ENCODE results near the gene SHMT1.
"Not testable (repeated sequence)": the region's sequence is repeated elsewhere in the genome, so short reads cannot be mapped to it uniquely, and the experiment has no call there.

SHMT1 gene

GRCh38 chr17:18378614-18379013 lies 15.3 kb upstream of the SHMT1 start:
- Histone ChIP-seq H3K27me3 (ENCODE audit: control insufficient read depth in 5 of 5, insufficient read depth in 4 of 5, low read length in 5 of 5) (peaks cover 0 to 13% (median 4%) of the 10 kb centered on the region in 5 donors), H3K4me1 (ENCODE audit: control insufficient read depth in 5 of 5, insufficient read depth in 5 of 5, low read length in 5 of 5) (peaks cover 2 to 20% (median 12%) of the 10 kb centered on the region in 5 donors)
- H3K27ac ChIP-seq (ENCODE audit: low read depth, low read length); H3K9me3 ChIP-seq (ENCODE audit: control insufficient read depth in 5 of 5, low read length in 5 of 5); H3K9ac ChIP-seq (ENCODE audit: low read length in 5 of 5); H3K36me3 ChIP-seq (ENCODE audit: control insufficient read depth in 5 of 5, insufficient read depth in 5 of 5, low read length in 5 of 5); H3K4me3 ChIP-seq (ENCODE audit: low read depth in 1 of 5, low read length in 5 of 5): not testable (repeated sequence)

- peaks cover 0 to 6% (median 5%) of the 10 kb centered on the region in 5 donors for H3K9me3 ChIP-seq (ENCODE audit: control insufficient read depth in 5 of 5, low read length in 5 of 5)
- no peak overlapping the region for H3K4me3 ChIP-seq (ENCODE audit: low read depth in 1 of 5, low read length in 5 of 5)
- H3K4me1 ChIP-seq (ENCODE audit: control insufficient read depth in 5 of 5, insufficient read depth in 5 of 5, low read length in 5 of 5), result peaks cover 2 to 20% (median 12%) of the 10 kb centered on the region in 5 donors
- no peaks in the 10 kb centered on the region for H3K36me3 ChIP-seq (ENCODE audit: control insufficient read depth in 5 of 5, insufficient read depth in 5 of 5, low read length in 5 of 5)
- H3K27ac ChIP-seq (ENCODE audit: low read depth, low read length), result peak overlapping the region; percentile 70
- peaks cover 0 to 13% (median 4%) of the 10 kb centered on the region in 5 donors for H3K27me3 ChIP-seq (ENCODE audit: control insufficient read depth in 5 of 5, insufficient read depth in 4 of 5, low read length in 5 of 5)
- peak overlapping the region in 1 of 5 donors; percentile 35 for H3K9ac ChIP-seq (ENCODE audit: low read length in 5 of 5)
These were observed 14.8 kb upstream of the SHMT1 start for GRCh38 chr17:18378205-18378505.

- Histone ChIP-seq H3K9ac (ENCODE audit: low read length in 5 of 5) (peak within 1 kb of the TSS in 2 of 5 donors; percentile 35 to 46), H3K4me3 (ENCODE audit: low read depth in 1 of 5, low read length in 5 of 5) (no peak within 1 kb of the TSS), H3K27me3 (ENCODE audit: control insufficient read depth in 5 of 5, insufficient read depth in 4 of 5, low read length in 5 of 5) (peaks cover 0 to 13% (median 2%) of the 10 kb centered on the region in 5 donors), H3K36me3 (ENCODE audit: control insufficient read depth in 5 of 5, insufficient read depth in 5 of 5, low read length in 5 of 5) (no peaks in the 10 kb centered on the region), H3K27ac (ENCODE audit: low read depth, low read length) (peak within 1 kb of the TSS; percentile 70), H3K9me3 (ENCODE audit: control insufficient read depth in 5 of 5, low read length in 5 of 5) (peaks cover 0 to 6% (median 5%) of the 10 kb centered on the region in 5 donors), H3K4me1 (ENCODE audit: control insufficient read depth in 5 of 5, insufficient read depth in 5 of 5, low read length in 5 of 5) (peaks cover 2 to 16% (median 12%) of the 10 kb centered on the region in 5 donors)
These were observed 14.3 kb upstream of the SHMT1 start, which contains the start of gene EVPLL for GRCh38 chr17:18377437-18378204. Gene EVPLL, plus strand, starts transcription at chr17:18377778. Its CDS starts 3,160 bp downstream, at chr17:18380938.

- H3K4me1 ChIP-seq (ENCODE audit: control insufficient read depth in 5 of 5, insufficient read depth in 5 of 5, low read length in 5 of 5), result peaks cover 2 to 16% (median 12%) of the 10 kb centered on the region in 5 donors
- no peak overlapping the region for H3K27ac ChIP-seq (ENCODE audit: low read depth, low read length)
- H3K27me3 ChIP-seq (ENCODE audit: control insufficient read depth in 5 of 5, insufficient read depth in 4 of 5, low read length in 5 of 5), result no peaks in the 10 kb centered on the region
- H3K36me3 ChIP-seq (ENCODE audit: control insufficient read depth in 5 of 5, insufficient read depth in 5 of 5, low read length in 5 of 5), result no peaks in the 10 kb centered on the region
- no peak overlapping the region for H3K4me3 ChIP-seq (ENCODE audit: low read depth in 1 of 5, low read length in 5 of 5)
- peaks cover 0 to 6% (median 5%) of the 10 kb centered on the region in 5 donors for H3K9me3 ChIP-seq (ENCODE audit: control insufficient read depth in 5 of 5, low read length in 5 of 5)
- H3K9ac ChIP-seq (ENCODE audit: low read length in 5 of 5), result no peak overlapping the region
These were observed 10.9 kb upstream of the SHMT1 start for GRCh38 chr17:18374216-18374615.

- not testable (repeated sequence) for H3K4me3 ChIP-seq (ENCODE audit: low read depth in 1 of 5, low read length in 5 of 5); H3K27ac ChIP-seq (ENCODE audit: low read depth, low read length)
- H3K4me1 ChIP-seq (ENCODE audit: control insufficient read depth in 5 of 5, insufficient read depth in 5 of 5, low read length in 5 of 5), result peaks cover 2 to 12% (median 11%) of the 10 kb centered on the region in 5 donors
These were observed 9.8 kb upstream of the SHMT1 start for GRCh38 chr17:18373181-18373580.

GRCh38 chr17:18371455-18371854 lies 8.1 kb upstream of the SHMT1 start:
- no peak overlapping the region for H3K27ac ChIP-seq (ENCODE audit: low read depth, low read length)
- no peaks in the 10 kb centered on the region for H3K27me3 ChIP-seq (ENCODE audit: control insufficient read depth in 5 of 5, insufficient read depth in 4 of 5, low read length in 5 of 5)
- H3K4me1 ChIP-seq (ENCODE audit: control insufficient read depth in 5 of 5, insufficient read depth in 5 of 5, low read length in 5 of 5), result no peaks in the 10 kb centered on the region
- peaks cover 0 to 6% (median 5%) of the 10 kb centered on the region in 5 donors for H3K9me3 ChIP-seq (ENCODE audit: control insufficient read depth in 5 of 5, low read length in 5 of 5)
- no peak overlapping the region for H3K9ac ChIP-seq (ENCODE audit: low read length in 5 of 5)
- H3K36me3 ChIP-seq (ENCODE audit: control insufficient read depth in 5 of 5, insufficient read depth in 5 of 5, low read length in 5 of 5), result no peaks in the 10 kb centered on the region
- no peak overlapping the region for H3K4me3 ChIP-seq (ENCODE audit: low read depth in 1 of 5, low read length in 5 of 5)

More at GRCh38 chr17:18373181-18373580, 9.8 kb upstream of the SHMT1 start:
- not testable (repeated sequence) for H3K9ac ChIP-seq (ENCODE audit: low read length in 5 of 5); H3K27me3 ChIP-seq (ENCODE audit: control insufficient read depth in 5 of 5, insufficient read depth in 4 of 5, low read length in 5 of 5); H3K36me3 ChIP-seq (ENCODE audit: control insufficient read depth in 5 of 5, insufficient read depth in 5 of 5, low read length in 5 of 5); H3K9me3 ChIP-seq (ENCODE audit: control insufficient read depth in 5 of 5, low read length in 5 of 5)

- Histone ChIP-seq H3K4me1 (ENCODE audit: control insufficient read depth in 5 of 5, insufficient read depth in 5 of 5, low read length in 5 of 5) (no peaks in the 10 kb centered on the region), H3K27ac (ENCODE audit: low read depth, low read length) (no peak overlapping the region), H3K27me3 (ENCODE audit: control insufficient read depth in 5 of 5, insufficient read depth in 4 of 5, low read length in 5 of 5) (no peaks in the 10 kb centered on the region), H3K4me3 (ENCODE audit: low read depth in 1 of 5, low read length in 5 of 5) (no peak overlapping the region), H3K36me3 (ENCODE audit: control insufficient read depth in 5 of 5, insufficient read depth in 5 of 5, low read length in 5 of 5) (no peaks in the 10 kb centered on the region), H3K9me3 (ENCODE audit: control insufficient read depth in 5 of 5, low read length in 5 of 5) (peaks cover 0 to 6% (median 5%) of the 10 kb centered on the region in 5 donors), H3K9ac (ENCODE audit: low read length in 5 of 5) (no peak overlapping the region)
These were observed 7.4 kb upstream of the SHMT1 start for GRCh38 chr17:18370761-18371160.

- H3K4me3 ChIP-seq (ENCODE audit: low read depth in 1 of 5, low read length in 5 of 5), result no peak overlapping the region
- H3K36me3 ChIP-seq (ENCODE audit: control insufficient read depth in 5 of 5, insufficient read depth in 5 of 5, low read length in 5 of 5), result no peaks in the 10 kb centered on the region
- no peaks in the 10 kb centered on the region for H3K9me3 ChIP-seq (ENCODE audit: control insufficient read depth in 5 of 5, low read length in 5 of 5)
- H3K9ac ChIP-seq (ENCODE audit: low read length in 5 of 5), result no peak overlapping the region
- H3K27me3 ChIP-seq (ENCODE audit: control insufficient read depth in 5 of 5, insufficient read depth in 4 of 5, low read length in 5 of 5), result no peaks in the 10 kb centered on the region
- H3K27ac ChIP-seq (ENCODE audit: low read depth, low read length), result no peak overlapping the region
- H3K4me1 ChIP-seq (ENCODE audit: control insufficient read depth in 5 of 5, insufficient read depth in 5 of 5, low read length in 5 of 5), result peaks cover 0 to under 1% (median 0%) of the 10 kb centered on the region in 5 donors
These were observed 5.6 kb upstream of the SHMT1 start for GRCh38 chr17:18368946-18369345.

GRCh38 chr17:18364166-18364565 lies 816 bp upstream of the SHMT1 start:
- Histone ChIP-seq H3K4me1 (ENCODE audit: control insufficient read depth in 5 of 5, insufficient read depth in 5 of 5, low read length in 5 of 5) (peaks cover 1 to 34% (median 27%) of the 10 kb centered on the region in 5 donors), H3K4me3 (ENCODE audit: low read depth in 1 of 5, low read length in 5 of 5) (no peak overlapping the region), H3K27ac (ENCODE audit: low read depth, low read length) (no peak overlapping the region), H3K9me3 (ENCODE audit: control insufficient read depth in 5 of 5, low read length in 5 of 5) (no peaks in the 10 kb centered on the region), H3K27me3 (ENCODE audit: control insufficient read depth in 5 of 5, insufficient read depth in 4 of 5, low read length in 5 of 5) (no peaks in the 10 kb centered on the region), H3K36me3 (ENCODE audit: control insufficient read depth in 5 of 5, insufficient read depth in 5 of 5, low read length in 5 of 5) (no peaks in the 10 kb centered on the region), H3K9ac (ENCODE audit: low read length in 5 of 5) (no peak overlapping the region)

- Histone ChIP-seq H3K27me3 (ENCODE audit: control insufficient read depth in 5 of 5, insufficient read depth in 4 of 5, low read length in 5 of 5) (no peaks in the 10 kb centered on the region), H3K27ac (ENCODE audit: low read depth, low read length) (peak overlapping the region; percentile 96), H3K4me3 (ENCODE audit: low read depth in 1 of 5, low read length in 5 of 5) (peak overlapping the region; percentile 73 to 86 (median 83)), H3K4me1 (ENCODE audit: control insufficient read depth in 5 of 5, insufficient read depth in 5 of 5, low read length in 5 of 5) (peaks cover 1 to 38% (median 27%) of the 10 kb centered on the region in 5 donors), H3K36me3 (ENCODE audit: control insufficient read depth in 5 of 5, insufficient read depth in 5 of 5, low read length in 5 of 5) (peaks cover 0 to 7% (median 2%) of the 10 kb centered on the region in 5 donors), H3K9me3 (ENCODE audit: control insufficient read depth in 5 of 5, low read length in 5 of 5) (no peaks in the 10 kb centered on the region), H3K9ac (ENCODE audit: low read length in 5 of 5) (peak overlapping the region; percentile 79 to 93 (median 89))
These were observed 651 bp downstream of the SHMT1 start for GRCh38 chr17:18362698-18363100.
